Chondrocyte (in vitro differentiated cells): ENCODE results near the gene MFSD6. TPM values are rescaled to one million over a fixed set of nuclear protein-coding genes. Genes with fewer than 3 reads are reported as not detected.

Experiments
- DNase-seq: peaks from one replicate; pipeline ENCODE4 v3.0.0; 2021; ENCODE audit warnings: mixed read lengths, low spot score
- H3K27ac Mint-ChIP-seq: one replicate; pipeline ENCODE4 v1.8.0; 2021; ENCODE audit warnings: mild to moderate bottlenecking, moderate library complexity, mixed read lengths; ENCODE audit not compliant: unreplicated experiment
- H3K27me3 Mint-ChIP-seq: 2 replicates; pipeline ENCODE4 v1.8.0; 2021; ENCODE audit warnings: low read depth, mixed read lengths
- H3K36me3 Mint-ChIP-seq: 2 replicates; pipeline ENCODE4 v1.8.0; 2021; ENCODE audit warnings: low read depth, mixed read lengths
- H3K4me1 Mint-ChIP-seq: 2 replicates; pipeline ENCODE4 v1.8.0; 2021; ENCODE audit warnings: low read depth, mild to moderate bottlenecking, mixed read lengths
- H3K4me3 Mint-ChIP-seq: one replicate; pipeline ENCODE4 v1.8.0; 2021; ENCODE audit warnings: mild to moderate bottlenecking, moderate library complexity, mixed read lengths; ENCODE audit not compliant: unreplicated experiment
- H3K9me3 Mint-ChIP-seq: 2 replicates; pipeline ENCODE4 v1.8.0; 2021; ENCODE audit warnings: low read depth, mixed read lengths
- CTCF ChIP-seq: fragments of 200-600 bp; sonication (generic); IDR thresholded peaks from 2 replicates; pipeline ENCODE4 v1.5.0; 2021; ENCODE audit warnings: antibody characterized with exemption, mild to moderate bottlenecking, moderate library complexity
- total RNA-seq: library from RNA; stranded (reverse); gene quantifications from 3 replicates; pipeline ENCODE4 v1.2.1, GENCODE V29; 2021

Gene MFSD6
- total RNA-seq, 1 donor from 2014 or later, result 8.4 TPM

GRCh38 chr2:190456833-190457232 lies 48.7 kb downstream of the MFSD6 start:
- peaks cover 5% of the 10 kb centered on the region for H3K4me1 Mint-ChIP-seq
- H3K27me3 Mint-ChIP-seq, result no peaks in the 10 kb centered on the region
- H3K27ac Mint-ChIP-seq, result no peak overlapping the region
- no peaks in the 10 kb centered on the region for H3K9me3 Mint-ChIP-seq
- DNase-seq, result no peak
- peaks cover 2% of the 10 kb centered on the region for H3K36me3 Mint-ChIP-seq
- no peak overlapping the region for H3K4me3 Mint-ChIP-seq
- no peak for TF ChIP-seq CTCF

DNA sequence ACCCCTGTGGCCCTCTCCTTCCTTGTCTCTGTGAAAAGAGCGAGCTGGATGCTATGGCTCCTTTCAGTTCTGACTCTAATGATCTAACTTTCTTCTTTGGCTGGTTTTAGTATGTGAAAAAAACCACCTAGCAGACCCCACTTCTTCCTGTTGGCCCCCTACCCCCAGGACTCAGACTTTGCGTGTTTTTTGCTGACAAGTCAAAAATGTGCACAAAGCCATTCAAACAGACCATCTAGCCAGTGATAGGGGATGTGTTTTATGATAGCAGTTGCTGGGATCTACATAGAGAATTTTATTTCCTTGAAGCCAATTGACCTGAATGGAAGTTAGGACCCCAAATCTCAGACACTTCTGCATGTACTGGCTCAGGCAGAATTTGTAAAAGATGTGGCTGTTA lies 49.1 kb downstream of the MFSD6 start:
- DNase-seq, result no peak
- no peak overlapping the region for H3K27ac Mint-ChIP-seq
- TF ChIP-seq CTCF, result no peak
- H3K27me3 Mint-ChIP-seq, result no peaks in the 10 kb centered on the region
- peaks cover 2% of the 10 kb centered on the region for H3K36me3 Mint-ChIP-seq
- peaks cover 3% of the 10 kb centered on the region for H3K4me1 Mint-ChIP-seq
- no peaks in the 10 kb centered on the region for H3K9me3 Mint-ChIP-seq
- H3K4me3 Mint-ChIP-seq, result no peak overlapping the region

DNA sequence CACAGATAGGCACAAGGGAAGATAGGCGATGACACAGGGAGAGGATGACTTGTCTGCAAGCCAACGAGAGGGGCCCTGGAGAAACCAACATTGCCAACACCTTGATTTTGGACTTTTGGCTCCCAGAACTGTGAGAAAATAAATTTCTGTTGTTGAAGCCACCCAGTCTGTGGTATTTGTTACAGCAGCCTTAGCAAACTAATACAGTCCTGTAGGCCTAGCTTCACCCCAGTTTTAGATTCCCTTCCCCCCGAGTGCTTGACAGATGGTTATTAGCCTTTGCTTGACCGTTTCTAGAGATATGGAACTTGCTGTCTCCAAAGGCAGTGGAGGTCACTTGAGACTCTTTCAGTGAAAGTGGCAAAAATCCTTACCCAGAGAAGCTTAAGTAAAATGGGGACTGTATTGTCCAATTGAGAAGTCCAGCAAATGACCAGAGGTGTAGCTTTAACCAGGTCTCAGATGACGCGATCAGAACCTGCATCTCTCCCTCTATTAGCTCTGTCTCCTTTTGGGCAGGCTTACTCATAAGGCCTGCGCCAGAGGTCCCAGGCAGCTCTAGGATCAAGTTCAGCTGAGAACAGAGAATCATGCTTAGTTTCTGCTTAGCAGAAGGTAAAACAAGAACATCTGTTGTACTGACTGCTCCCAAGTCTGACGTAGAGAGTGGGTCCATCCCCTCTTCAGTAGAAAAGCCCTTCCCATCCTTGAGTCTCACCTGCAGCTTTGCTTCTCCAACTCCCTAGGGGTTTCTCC lies 50.4 kb downstream of the MFSD6 start:
- DNase-seq, result no peak
- Mint-ChIP-seq H3K4me3 (no peak overlapping the region), H3K27me3 (no peaks in the 10 kb centered on the region), H3K27ac (peak overlapping the region; percentile 41), H3K36me3 (peaks cover 2% of the 10 kb centered on the region), H3K4me1 (peaks cover 3% of the 10 kb centered on the region), H3K9me3 (no peaks in the 10 kb centered on the region)
- TF ChIP-seq CTCF, result no peak

- H3K9me3 Mint-ChIP-seq, result no peaks in the 10 kb centered on the region
- no peak overlapping the region for H3K4me3 Mint-ChIP-seq
- no peak for DNase-seq
- H3K36me3 Mint-ChIP-seq, result peaks cover 2% of the 10 kb centered on the region
- H3K4me1 Mint-ChIP-seq, result peaks cover 3% of the 10 kb centered on the region
- H3K27ac Mint-ChIP-seq, result no peak overlapping the region
- TF ChIP-seq CTCF, result no peak
- H3K27me3 Mint-ChIP-seq, result no peaks in the 10 kb centered on the region
Measured at GRCh38 chr2:190459881-190460280, 51.7 kb downstream of the MFSD6 start.

- no peak for DNase-seq
- no peak for TF ChIP-seq CTCF
- Mint-ChIP-seq H3K36me3 (peaks cover 2% of the 10 kb centered on the region), H3K27ac (no peak overlapping the region), H3K4me3 (no peak overlapping the region), H3K4me1 (peaks cover 3% of the 10 kb centered on the region), H3K9me3 (no peaks in the 10 kb centered on the region), H3K27me3 (no peaks in the 10 kb centered on the region)
Measured at GRCh38 chr2:190460487-190460886, 52.3 kb downstream of the MFSD6 start.
